ENCODE measurements around the gene ASCC3.
"Not testable (repeated sequence)": the region's sequence is repeated elsewhere in the genome, so short reads cannot be mapped to it uniquely, and the experiment has no call there.

ASCC3 gene

GRCh38 chr6:100745419-100746041 lies 135.6 kb downstream of the ASCC3 start:
- Histone ChIP-seq H3K27ac (no peak overlapping the region), H3K4me3 (no peak overlapping the region)

- Histone ChIP-seq H3K27ac (no peak overlapping the region), H3K4me3 (no peak overlapping the region)
Measured at GRCh38 chr6:100740439-100740838, 140.7 kb downstream of the ASCC3 start.

- not testable (repeated sequence) for H3K27ac ChIP-seq, H3K4me3 ChIP-seq
Measured at GRCh38 chr6:100737720-100738119, 143.4 kb downstream of the ASCC3 start.

GRCh38 chr6:100731411-100731810 lies 149.7 kb downstream of the ASCC3 start:
- no peak overlapping the region for H3K27ac ChIP-seq
- H3K4me3 ChIP-seq = no peak overlapping the region

GRCh38 chr6:100730001-100730980 lies 150.8 kb downstream of the ASCC3 start:
- Histone ChIP-seq H3K4me3 (no peak overlapping the region), H3K27ac (no peak overlapping the region)

GRCh38 chr6:100726666-100727065 lies 154.5 kb downstream of the ASCC3 start:
- Histone ChIP-seq H3K4me3 (no peak overlapping the region), H3K27ac (no peak overlapping the region)

GRCh38 chr6:100724696-100725095 lies 156.4 kb downstream of the ASCC3 start:
- Histone ChIP-seq H3K27ac (no peak overlapping the region), H3K4me3 (no peak overlapping the region)

- no peak overlapping the region for H3K4me3 ChIP-seq
- no peak overlapping the region for H3K27ac ChIP-seq
Measured at GRCh38 chr6:100724222-100724621, 156.9 kb downstream of the ASCC3 start.

GRCh38 chr6:100721256-100721655 lies 159.9 kb downstream of the ASCC3 start:
- H3K27ac ChIP-seq = no peak overlapping the region

GRCh38 chr6:100719883-100720682 lies 161.0 kb downstream of the ASCC3 start:
- Histone ChIP-seq H3K4me3 (no peak overlapping the region), H3K27ac (no peak overlapping the region)

More at GRCh38 chr6:100721256-100721655, 159.9 kb downstream of the ASCC3 start:
- H3K4me3 ChIP-seq = no peak overlapping the region

- no peak overlapping the region for H3K4me3 ChIP-seq
- no peak overlapping the region for H3K27ac ChIP-seq
Measured at GRCh38 chr6:100712997-100713396, 168.1 kb downstream of the ASCC3 start.

GRCh38 chr6:100706491-100706890 lies 174.6 kb downstream of the ASCC3 start:
- no peak overlapping the region for H3K4me3 ChIP-seq

GRCh38 chr6:100704961-100705360 lies 176.2 kb downstream of the ASCC3 start:
- H3K27ac ChIP-seq = no peak overlapping the region
- no peak overlapping the region for H3K4me3 ChIP-seq

More at GRCh38 chr6:100706491-100706890, 174.6 kb downstream of the ASCC3 start:
- H3K27ac ChIP-seq = no peak overlapping the region

- Histone ChIP-seq H3K27ac (no peak overlapping the region), H3K4me3 (no peak overlapping the region)
Measured at GRCh38 chr6:100701728-100702127, 179.4 kb downstream of the ASCC3 start.

GRCh38 chr6:100700009-100700408 lies 181.1 kb downstream of the ASCC3 start:
- Histone ChIP-seq H3K27ac (no peak overlapping the region), H3K4me3 (no peak overlapping the region)

GRCh38 chr6:100695445-100695844 lies 185.7 kb downstream of the ASCC3 start:
- H3K4me3 ChIP-seq = no peak overlapping the region
- H3K27ac ChIP-seq = no peak overlapping the region

- H3K4me3 ChIP-seq = no peak overlapping the region
- no peak overlapping the region for H3K27ac ChIP-seq
Measured at GRCh38 chr6:100693249-100693927, 187.7 kb downstream of the ASCC3 start.

- Histone ChIP-seq H3K4me3 (no peak overlapping the region), H3K27ac (no peak overlapping the region)
Measured at GRCh38 chr6:100691972-100692371, 189.2 kb downstream of the ASCC3 start.

GRCh38 chr6:100686216-100686615 lies 194.9 kb downstream of the ASCC3 start:
- Histone ChIP-seq H3K4me3 (no peak overlapping the region), H3K27ac (no peak overlapping the region)

GRCh38 chr6:100685747-100686146 lies 195.4 kb downstream of the ASCC3 start:
- H3K27ac ChIP-seq = no peak overlapping the region

More at GRCh38 chr6:100685747-100686146, 195.4 kb downstream of the ASCC3 start:
- no peak overlapping the region for H3K4me3 ChIP-seq

Measured in skin epidermis (tissue), 12 donors.